Measurements from ENCODE around the gene KDM5B.

KDM5B gene

DNA sequence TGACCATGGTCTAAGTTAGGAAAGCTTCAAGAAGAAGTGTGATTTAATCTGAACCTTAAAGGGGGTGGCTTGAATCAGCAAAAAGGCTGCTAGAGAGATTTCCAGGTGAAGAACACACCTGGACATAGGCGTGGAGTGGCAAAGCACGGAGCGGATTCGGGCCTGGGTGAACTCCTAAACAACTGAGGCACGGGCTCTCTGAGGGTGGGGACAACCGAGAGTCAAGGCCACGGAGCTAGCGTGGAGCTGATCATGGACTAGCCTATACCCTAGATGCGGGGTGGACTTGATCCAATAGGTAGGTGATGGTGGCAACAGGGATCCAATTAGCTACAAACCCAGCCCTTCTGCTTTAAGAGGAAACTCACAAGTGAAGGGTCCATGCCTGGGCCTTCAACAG lies 125.7 kb downstream of the KDM5B start:
- no peak for DNase-seq

GRCh38 chr1:202681736-202682420 lies 126.3 kb downstream of the KDM5B start:
- DNase-seq: no peak

GRCh38 chr1:202680586-202681352 lies 127.5 kb downstream of the KDM5B start:
- no peak for DNase-seq

GRCh38 chr1:202679406-202680177 lies 128.6 kb downstream of the KDM5B start:
- DNase-seq: no peak

DNA sequence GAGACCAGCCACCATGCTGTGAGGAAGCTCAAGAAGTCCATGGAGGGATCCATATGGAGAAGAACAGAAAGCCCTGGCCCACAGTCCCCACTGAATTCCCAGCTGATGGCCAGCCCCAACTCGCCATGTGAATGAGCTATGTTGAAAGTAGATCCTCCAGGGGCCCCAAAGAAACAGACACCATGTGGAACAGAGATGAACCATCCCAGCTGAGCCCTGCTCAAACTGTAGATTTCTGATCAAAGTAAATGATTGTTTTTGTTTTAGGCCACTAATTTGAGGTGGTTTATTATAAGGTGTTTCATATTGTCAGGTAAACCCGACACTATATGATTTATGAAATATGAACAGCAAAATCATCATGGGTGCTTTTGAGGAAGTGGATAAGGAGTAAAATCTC lies 130.8 kb downstream of the KDM5B start:
- DNase-seq: no peak

All from stimulated activated CD4-positive, alpha-beta T cell treated with anti-CD3 and anti-CD28 coated beads, Interleukin-4, amount 100 ng/mL, for 24 hours (primary cell).